HG03432 (cell line): ENCODE measurements around the gene SOAT2.
"Not testable (repeated sequence)": the region's sequence is repeated elsewhere in the genome, so short reads cannot be mapped to it uniquely, and the experiment has no call there.

ENCODE experiments used
- ATAC-seq: cut with Tn5 transposase; IDR thresholded peaks from one replicate; pipeline ENCODE4 v1.9.1; 2021; ENCODE audit warnings: mild to moderate bottlenecking, moderate library complexity; ENCODE audit not compliant: unreplicated experiment

The SOAT2 gene

DNA sequence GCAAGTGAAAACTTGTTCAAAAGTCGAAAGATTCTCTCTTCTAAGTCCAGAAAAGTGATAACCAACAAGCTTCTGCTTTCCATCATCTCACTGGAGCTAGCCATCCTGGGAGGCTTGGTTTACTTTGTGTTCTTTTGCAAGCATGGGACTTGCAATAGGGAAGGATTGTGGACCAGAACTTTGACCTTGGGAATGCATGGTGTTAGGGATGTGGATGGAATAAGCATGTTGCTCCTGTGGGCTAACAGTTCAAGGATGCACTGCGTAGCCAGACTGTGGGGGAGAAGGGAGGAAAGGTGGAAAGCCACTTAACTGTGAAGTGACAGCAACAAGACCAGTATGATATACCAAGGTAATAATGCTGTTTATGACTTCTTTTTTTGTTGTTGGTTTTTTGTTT, 28.6 kb downstream of the SOAT2 start:
- no peak for ATAC-seq

DNA sequence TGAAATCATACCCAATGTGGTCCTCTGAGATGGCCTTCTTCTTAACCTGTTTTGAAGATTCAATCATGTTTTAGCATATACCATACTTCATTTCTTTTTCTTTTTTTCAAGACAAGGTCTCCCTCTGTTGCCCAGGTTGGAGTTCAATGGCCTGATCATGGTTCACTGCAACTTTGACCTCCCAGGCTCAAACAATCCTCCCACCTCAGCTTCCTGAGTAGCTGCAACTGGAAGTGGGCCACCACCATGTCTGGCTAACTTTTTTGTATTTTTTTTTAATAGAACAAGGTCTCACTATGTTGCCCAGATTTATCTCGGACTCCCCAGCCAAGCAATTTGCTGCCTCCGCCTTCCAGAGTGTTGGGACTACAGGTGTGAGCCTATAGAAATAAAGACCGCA, 30.4 kb downstream of the SOAT2 start:
- ATAC-seq, result no peak

DNA sequence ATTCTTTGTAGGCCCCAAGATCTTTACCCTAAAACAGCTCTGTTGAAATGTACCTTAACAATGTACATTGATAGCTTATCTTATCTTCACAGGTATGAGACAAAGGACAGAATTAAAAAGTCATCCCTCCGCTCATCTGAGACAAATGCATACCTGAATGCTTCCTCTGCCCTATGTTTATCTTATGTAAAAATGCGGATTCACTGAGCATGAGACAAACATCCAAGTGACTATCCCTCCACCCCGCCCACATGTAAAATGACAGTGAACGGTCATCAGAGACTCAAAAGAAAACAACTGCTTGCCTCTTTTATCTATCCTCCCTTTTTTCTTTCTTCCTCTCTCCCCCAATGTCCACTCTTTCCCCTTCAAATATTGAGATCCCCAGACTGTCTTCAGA, 40.1 kb downstream of the SOAT2 start:
- ATAC-seq, result no peak

- ATAC-seq, result no peak
Measured at GRCh38 chr12:53145383-53146260, 42.3 kb downstream of the SOAT2 start.

DNA sequence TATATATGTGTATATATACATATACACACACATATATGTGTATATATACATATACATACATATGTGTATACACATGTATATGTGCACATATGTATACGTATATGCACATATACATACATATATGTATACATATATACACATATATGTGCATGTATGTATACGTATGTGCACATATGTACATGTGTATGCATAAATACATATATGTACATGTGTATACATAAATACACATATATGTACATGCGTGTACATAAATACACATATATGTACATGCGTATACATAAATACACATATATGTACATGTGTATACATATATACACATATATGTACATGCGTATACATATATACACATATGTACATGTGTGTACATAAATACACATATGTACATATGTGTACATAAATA, 43.9 kb downstream of the SOAT2 start:
- ATAC-seq, result no peak

- no peak for ATAC-seq
Measured at GRCh38 chr12:53147653-53148052, 44.4 kb downstream of the SOAT2 start.

DNA sequence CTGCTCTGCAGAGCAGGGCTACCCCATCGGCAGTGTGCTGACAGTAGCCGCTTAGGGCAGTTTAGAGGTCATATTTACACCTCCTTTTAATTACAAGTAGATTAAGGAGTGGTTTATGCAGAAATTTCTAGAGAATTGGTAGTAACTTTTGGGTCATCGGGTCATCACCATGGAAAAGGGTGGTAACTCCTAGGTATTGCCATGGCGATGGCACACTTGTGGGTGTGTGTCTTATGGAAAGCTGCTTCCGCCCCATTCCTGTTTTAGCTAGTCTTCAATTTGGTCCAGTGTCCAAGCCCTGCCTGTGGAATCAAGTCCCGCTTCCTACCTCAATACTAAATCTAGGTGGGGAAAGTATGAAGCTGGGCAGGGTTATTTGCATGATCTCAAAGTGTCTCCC, 47.8 kb downstream of the SOAT2 start:
- no peak for ATAC-seq

- ATAC-seq, result no peak
Measured at GRCh38 chr12:53152390-53152789, 49.1 kb downstream of the SOAT2 start.

DNA sequence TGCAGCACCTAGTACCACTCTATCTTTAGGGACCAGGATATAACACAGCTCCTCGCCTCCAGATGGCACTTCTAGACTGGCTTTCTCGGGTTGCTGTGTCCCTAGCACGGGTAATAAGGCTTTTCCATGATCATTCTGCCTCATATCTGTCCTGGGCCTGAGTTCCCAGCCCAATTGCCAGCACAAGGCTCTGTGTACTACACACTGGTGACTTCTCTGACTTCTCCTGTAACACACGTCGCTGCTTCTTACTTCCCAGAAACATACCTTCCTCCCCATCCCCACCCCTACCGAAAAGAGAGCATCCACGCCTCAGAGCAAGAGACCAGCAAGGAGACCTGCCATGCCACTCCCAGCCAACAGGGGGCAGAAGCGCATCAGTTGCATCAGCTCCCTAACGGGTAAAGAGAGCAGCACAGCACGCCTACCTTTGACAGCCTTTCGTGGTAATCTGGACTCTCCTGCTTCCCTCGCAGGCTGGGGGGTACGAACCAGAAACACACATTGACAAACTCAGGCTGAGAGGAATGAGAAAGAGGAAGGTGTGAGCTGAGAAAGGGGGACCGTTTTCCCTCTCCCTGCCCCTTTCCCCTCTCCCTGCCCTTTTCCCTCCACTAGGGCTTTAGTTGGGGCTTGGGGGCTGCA, 56.0 kb downstream of the SOAT2 start:
- peak; percentile 64 for ATAC-seq

GRCh38 chr12:53160000-53160399, 56.7 kb downstream of the SOAT2 start:
- no peak for ATAC-seq

- ATAC-seq, result no peak
Measured at GRCh38 chr12:53160673-53161072, 57.4 kb downstream of the SOAT2 start.

- ATAC-seq, result no peak
Measured at GRCh38 chr12:53161119-53161911, 58.0 kb downstream of the SOAT2 start.

GRCh38 chr12:53163008-53163407, 59.7 kb downstream of the SOAT2 start:
- not testable (repeated sequence) for ATAC-seq

DNA sequence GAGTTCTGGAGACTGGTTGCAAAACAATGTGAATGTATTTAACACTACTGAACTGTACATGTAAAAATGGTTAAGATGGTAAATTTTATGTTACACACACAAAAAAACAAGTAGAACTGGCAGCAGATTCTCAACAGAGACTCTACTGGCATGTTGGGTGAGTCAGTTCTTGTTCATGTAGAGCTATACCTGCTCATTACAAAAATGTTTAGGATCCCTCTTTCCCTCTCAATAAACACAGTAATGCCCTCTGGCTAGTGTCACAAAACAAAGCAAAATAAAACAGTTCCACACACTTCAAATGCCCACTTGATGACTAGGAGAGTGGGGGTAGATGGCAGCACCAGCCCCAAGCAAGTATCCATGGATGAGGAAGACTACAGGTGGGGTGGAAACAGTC, 63.6 kb downstream of the SOAT2 start:
- no peak for ATAC-seq

DNA sequence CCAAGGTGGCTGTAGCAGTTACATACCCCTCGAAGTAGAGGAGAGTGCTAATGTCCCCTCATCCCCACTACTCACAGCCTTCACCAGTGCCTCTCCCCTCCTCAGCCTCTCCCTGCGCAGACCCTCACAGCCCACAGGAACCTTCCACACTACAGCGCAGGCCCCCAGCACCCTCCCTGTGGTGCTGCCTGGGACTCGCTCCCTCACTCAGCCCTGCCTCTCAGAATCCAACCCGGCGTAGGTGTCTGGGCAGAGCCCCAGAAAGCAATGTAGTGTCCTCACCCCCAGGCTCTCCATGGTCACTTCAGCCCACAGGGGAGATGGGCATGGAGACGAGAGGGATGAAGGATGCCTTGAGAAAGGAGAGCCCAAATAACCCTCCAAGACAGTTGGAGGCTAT, 66.4 kb downstream of the SOAT2 start:
- no peak for ATAC-seq

- no peak for ATAC-seq
Measured at GRCh38 chr12:53170215-53170614, 66.9 kb downstream of the SOAT2 start.

- ATAC-seq, result no peak
Measured at GRCh38 chr12:53170876-53171724, 67.8 kb downstream of the SOAT2 start.

DNA sequence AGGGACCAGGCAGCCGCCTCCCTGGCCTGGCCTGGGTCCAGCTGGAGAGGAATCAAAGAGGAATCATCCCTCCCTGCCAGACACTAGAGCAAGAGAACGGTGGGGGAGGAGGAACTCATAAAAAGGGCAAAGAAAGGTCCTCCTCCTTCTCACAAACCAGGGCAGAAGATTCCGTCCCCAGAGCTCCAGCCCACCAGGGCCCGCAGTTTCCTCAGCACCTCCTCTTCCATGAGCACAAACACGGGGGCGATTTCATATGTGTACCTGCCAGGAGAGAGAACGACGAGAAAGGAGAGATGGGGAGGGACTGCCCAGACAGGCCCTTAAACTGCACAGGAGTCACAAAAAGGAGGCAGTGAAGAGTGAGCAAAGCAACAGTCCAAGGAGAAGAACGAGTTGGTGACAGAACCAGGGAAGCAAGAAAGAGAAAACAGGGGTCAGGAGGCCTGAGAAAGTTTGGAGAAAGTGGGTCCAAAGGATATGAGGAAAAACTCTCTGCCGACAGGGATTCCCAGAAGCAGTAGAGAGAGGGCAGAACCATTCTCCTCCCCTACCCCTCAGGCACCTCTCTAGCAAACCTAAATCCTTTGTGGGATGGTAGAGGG, 68.5 kb downstream of the SOAT2 start:
- ATAC-seq, result no peak

DNA sequence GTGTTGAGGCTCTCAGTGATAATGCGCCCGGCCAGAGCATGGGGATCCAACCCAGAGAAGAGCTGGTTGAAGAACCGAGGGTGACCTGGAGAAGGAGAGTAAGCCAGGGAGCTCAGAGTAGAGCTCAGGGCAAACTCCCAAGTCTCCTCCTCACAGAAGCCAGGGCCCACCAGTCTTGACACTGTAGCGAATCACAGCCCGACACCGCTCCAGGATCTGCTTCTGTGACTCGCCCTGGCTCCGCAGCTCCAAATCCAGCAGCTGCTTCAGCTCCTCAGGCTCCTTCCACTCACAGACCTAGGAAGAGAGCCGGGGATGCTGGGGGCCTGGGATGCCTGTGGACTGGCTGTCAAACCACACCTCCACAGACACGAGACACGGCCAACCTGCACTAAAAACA, 69.1 kb downstream of the SOAT2 start:
- ATAC-seq, result no peak

GRCh38 chr12:53173085-53173715, 69.9 kb downstream of the SOAT2 start:
- ATAC-seq, result no peak
